K562 (cell line): ENCODE measurements around the gene ZNF277. TPM values are rescaled to one million over a fixed set of nuclear protein-coding genes. Genes with fewer than 3 reads are reported as not detected.
A peak's percentile ranks its signal among the peaks of the same experiment; 100 is the strongest.

Source experiments
- ATAC-seq: fragments of 200-7000 bp; cut with Tn5 transposase; 3 replicates; pipeline ENCODE4 v1.9.1; 2020; ENCODE audit warnings: moderate library complexity
- BruUV-seq: library from RNA; stranded (reverse); fragments of 400-500 nt; replicated peaks from 2 replicates; lab custom pipeline; 2021; lab: Mats Ljungman, UMichigan
- CTCF ChIA-PET: fragments of 300-600 bp; formaldehyde crosslinking; extraction: SDS; loops from one replicate; lab custom pipeline; 2021; ENCODE audit warnings: low intra/inter-chr PET ratio; lab: Yijun Ruan, JAX
- POLR2A ChIA-PET: fragments of 300-600, 350-650 bp; sonication (Branson Sonifier 250); formaldehyde crosslinking; extraction: SDS; loops from one replicate; lab custom pipeline; 2021; ENCODE audit warnings: antibody characterized with exemption, inconsistent platforms; lab: Yijun Ruan, JAX
- DNase-seq, 4 experiments: peaks; one replicate each; pipeline versions ENCODE4 v3.0.0 to v3.0.0-alpha.2; 2011 to 2018; ENCODE audit warnings: low spot score in 3 of 4, mixed read lengths in 3 of 4; ENCODE audit errors: extremely low read depth in 1 of 4
- FAIRE-seq: peaks from 2 replicates; lab custom pipeline; 2011; peaks lifted over from hg19 to GRCh38; lab: Jason Lieb, UNC
- H2AFZ ChIP-seq: 2 replicates; pipeline ENCODE4 v1.6.0; 2011; ENCODE audit warnings: low read depth, low read length, control low read depth, inconsistent platforms
- H3K27ac ChIP-seq: fragments of 200-600 bp; 3 replicates; pipeline ENCODE4 v1.8.0; 2011; ENCODE audit warnings: low read depth, mild to moderate bottlenecking, control low read depth, inconsistent platforms, low read length, moderate library complexity, mixed read lengths; ENCODE audit errors: extremely low read depth
- H3K27me3 ChIP-seq, 2 experiments: fragments of 300-600 bp in 1 of 2; 2 replicates in 1 of 2; 3 replicates in 1 of 2; pipeline versions ENCODE4 v1.6.0 to v1.8.0; 2011; ENCODE audit warnings: inconsistent platforms in 2 of 2, low read length in 2 of 2, mild to moderate bottlenecking in 1 of 2, mixed read lengths in 1 of 2, moderate library complexity in 1 of 2; ENCODE audit not compliant: control insufficient read depth in 2 of 2, insufficient read depth in 2 of 2
- H3K36me3 ChIP-seq: fragments of 300-600 bp; 3 replicates; pipeline ENCODE4 v1.8.0; 2011; ENCODE audit warnings: mild to moderate bottlenecking, low read length, inconsistent platforms; ENCODE audit not compliant: control insufficient read depth, insufficient read depth
- H3K4me1 ChIP-seq, 2 experiments: fragments of 200-600 bp in 1 of 2; replicated peaks in 1 of 2; 2 replicates in 1 of 2; 3 replicates in 1 of 2; pipeline versions ENCODE4 v1.5.1 to v1.8.0; 2011; ENCODE audit warnings: inconsistent platforms in 2 of 2, low read length in 2 of 2, mild to moderate bottlenecking in 1 of 2, mixed read lengths in 1 of 2, moderate library complexity in 1 of 2; ENCODE audit not compliant: control insufficient read depth in 2 of 2, insufficient read depth in 2 of 2
- H3K4me2 ChIP-seq: 2 replicates; pipeline ENCODE4 v1.6.1; 2011; ENCODE audit warnings: low read length, control low read depth, inconsistent platforms, mixed read lengths; ENCODE audit not compliant: insufficient read depth
- H3K4me3 ChIP-seq: fragments of 200-600 bp; sonication (generic), shearing (Covaris generic); 2 replicates; pipeline ENCODE4 v1.5.1; 2016; ENCODE audit warnings: control low read depth, inconsistent platforms
- H3K79me2 ChIP-seq: fragments of 200-600 bp; 3 replicates; pipeline ENCODE4 v1.8.0; 2011; ENCODE audit warnings: low read length, inconsistent platforms; ENCODE audit not compliant: control insufficient read depth, insufficient read depth
- H3K9ac ChIP-seq, 2 experiments: 2 replicates each; pipeline versions ENCODE4 v1.6.0 to v1.6.1; 2011; ENCODE audit warnings: low read depth in 2 of 2, low read length in 2 of 2, control low read depth in 1 of 2, inconsistent platforms in 1 of 2, mild to moderate bottlenecking in 1 of 2, mixed read lengths in 1 of 2; ENCODE audit not compliant: insufficient read depth in 1 of 2
- H3K9me1 ChIP-seq: one replicate; pipeline ENCODE4 v1.6.0; 2011; ENCODE audit warnings: inconsistent platforms, mild to moderate bottlenecking, low read length, moderate library complexity; ENCODE audit not compliant: control insufficient read depth, insufficient read depth
- H3K9me3 ChIP-seq: replicated peaks from 2 replicates; pipeline ENCODE4 v1.5.1; 2011; ENCODE audit warnings: low read depth, low read length, inconsistent platforms; ENCODE audit not compliant: control insufficient read depth, insufficient read depth
- H4K20me1 ChIP-seq: replicated peaks from 2 replicates; pipeline ENCODE4 v1.6.1; 2011; ENCODE audit warnings: low read length, inconsistent platforms, mixed read lengths; ENCODE audit not compliant: control insufficient read depth, insufficient read depth
- ASH1L ChIP-seq: fragments of 450-650 bp; IDR thresholded peaks from 2 replicates; pipeline ENCODE4 v1.6.1; 2018; ENCODE audit warnings: borderline replicate concordance, mild to moderate bottlenecking, low read depth; ENCODE audit not compliant: partially characterized antibody
- ZNF277 ChIP-seq: fragments of 250-450 bp; sonication (Bioruptor Pico); IDR thresholded peaks from 2 replicates; pipeline ENCODE4 v1.8.0; 2022; ENCODE audit warnings: inconsistent platforms, mild to moderate bottlenecking, moderate library complexity, borderline replicate concordance
- WGBS: fragments of 100-300 bp; shearing (Covaris generic); methylation state at CpG from one replicate; pipeline ENCODE4 v1.1.6; 2016; ENCODE audit warnings: low coverage, mixed read lengths; ENCODE audit not compliant: insufficient coverage; ENCODE audit errors: missing lambda C conversion rate; 5-methylcytosine and 5-hydroxymethylcytosine counted together
- in situ Hi-C: fragments of 300-500 bp; cut with MboI; formaldehyde crosslinking; loops from 4 replicates; pipeline ENCODE4 v1.15.0; 2018; ENCODE audit warnings: inconsistent platforms, mixed read lengths
- intact Hi-C: fragments of 100-400 bp; cut with micrococcal nuclease; formaldehyde crosslinking; loops from 2 replicates; pipeline ENCODE4 v1.14.2; 2022
- polyA plus RNA-seq, 8 experiments: library from polyadenylated mRNA; depleted of rRNA in 4 of 8; stranded (reverse) in 5 of 8; unstranded in 3 of 8; fragments of >200 nt; fragmentation: Nextera tagmentation in 2 of 8; fragmentation: Illumina TruSeq in 1 of 8; extraction: Ambion mirVana in 2 of 8; extraction: Trizol in 1 of 8; gene quantifications; 2 replicates each; pipeline versions ENCODE4 v1.2.1 to v1.2.3, GENCODE V29; 2011 to 2014; ENCODE audit warnings: inconsistent platforms in 1 of 8, missing spikeins in 1 of 8
- total RNA-seq, 7 experiments: library from RNA; depleted of rRNA in 6 of 7; stranded (reverse); fragments of >200 nt in 6 of 7; fragmentation: Illumina TruSeq in 2 of 7; extraction: Trizol in 2 of 7; gene quantifications; 2 replicates each; pipeline versions ENCODE4 v1.2.1 to v1.2.3, GENCODE V29; 2011 to 2021; ENCODE audit warnings: low replicate concordance in 1 of 7

Gene ZNF277
- total and polyA plus RNA-seq, 9 of the 15 experiments (the other 6 are each of a cell fraction or from before 2014, with no cell fraction given) = 18.8 to 33.5 (median 27.7) TPM

- peak; percentile 75; the same call in 1 of the 2 replicates for TF ChIP-seq ZNF277
Observed at GRCh38 chr7:112252141-112252540, 45.6 kb downstream of the ZNF277 start (continued).

- no peaks in the 10 kb centered on the region for H4K20me1 ChIP-seq
- no peak for DNase-seq
- CTCF ChIA-PET = no interaction called here
- peaks cover 0 to 4% of the 10 kb centered on the region in 2 experiments; a peak in 2 of 5 replicates for H3K27me3 ChIP-seq
- no peaks in the 10 kb centered on the region for H3K9me3 ChIP-seq
- no peak overlapping the region for H3K4me3 ChIP-seq
- no peak overlapping the region for H3K9ac ChIP-seq
- BruUV-seq = no TSS peak
- no peaks in the 10 kb centered on the region for H3K4me1 ChIP-seq
- H3K27ac ChIP-seq = no peak overlapping the region
- H3K36me3 ChIP-seq = no peaks in the 10 kb centered on the region
- in situ Hi-C loops = no loop called here
- TF ChIP-seq ASH1L (no peak), ZNF277 (peak; percentile 7; the same call in 1 of the 2 replicates)
- TF ChIP-seq, all 486 proteins: peak for 1
- 29% methylated on average over 3 of the region's 3 CpGs for WGBS
- FAIRE-seq = no peak
- Histone ChIP-seq H3K4me2 (no peak overlapping the region), H2AFZ (no peak overlapping the region), H3K9me1 (no peaks in the 10 kb centered on the region), H3K79me2 (no peaks in the 10 kb centered on the region)
- POLR2A ChIA-PET = no interaction called here
- ATAC-seq = no peak
- intact Hi-C loops = no loop called here
Observed at GRCh38 chr7:112252691-112253090, 46.2 kb downstream of the ZNF277 start.
